C4-2B (cell line): ENCODE results near the gene WSCD1.

Source experiments
- CTCF ChIP-seq: fragments of 450-650 bp; conservative IDR thresholded peaks from 2 replicates; pipeline ENCODE4 v1.5.1; 2017; ENCODE audit warnings: mild to moderate bottlenecking
- ZFX ChIP-seq: fragments of 450-650 bp; IDR thresholded peaks from 2 replicates; pipeline ENCODE4 v1.6.1; 2017

- TF ChIP-seq CTCF (no peak), ZFX (no peak)
These were observed 292 bp downstream of the WSCD1 start for GRCh38 chr17:6070430-6070912.
